AG10803 (cell line): ENCODE measurements around the gene PSMD6.

Experiments
- DNase-seq: peaks from one replicate; pipeline ENCODE4 v3.0.0; 2010; ENCODE audit warnings: low read depth
- H3K4me3 ChIP-seq: 2 replicates; pipeline ENCODE4 v1.5.1; 2011; ENCODE audit warnings: mild to moderate bottlenecking, low read length, control low read depth
- CTCF ChIP-seq: conservative IDR thresholded peaks from 2 replicates; pipeline ENCODE4 v1.5.1; 2011; ENCODE audit warnings: mild to moderate bottlenecking, low read length, control low read depth, inconsistent platforms

PSMD6 gene

GRCh38 chr3:64047787-64048186 lies 24.5 kb upstream of the PSMD6 start:
- DNase-seq, result no peak

GRCh38 chr3:64046996-64047594 lies 23.8 kb upstream of the PSMD6 start:
- no peak overlapping the region for H3K4me3 ChIP-seq
- no peak for DNase-seq
- TF ChIP-seq CTCF, result no peak

More at GRCh38 chr3:64047787-64048186, 24.5 kb upstream of the PSMD6 start:
- no peak for TF ChIP-seq CTCF
- no peak overlapping the region for H3K4me3 ChIP-seq

GRCh38 chr3:64046592-64046991 lies 23.3 kb upstream of the PSMD6 start:
- no peak for DNase-seq
- no peak for TF ChIP-seq CTCF
- H3K4me3 ChIP-seq, result no peak overlapping the region

- H3K4me3 ChIP-seq, result no peak overlapping the region
- no peak for DNase-seq
- no peak for TF ChIP-seq CTCF
These were observed 19.7 kb upstream of the PSMD6 start for GRCh38 chr3:64042952-64043351.

GRCh38 chr3:64039981-64040733 lies 16.9 kb upstream of the PSMD6 start:
- H3K4me3 ChIP-seq, result no peak overlapping the region
- TF ChIP-seq CTCF, result no peak
- no peak for DNase-seq

GRCh38 chr3:64039332-64039731 lies 16.0 kb upstream of the PSMD6 start:
- no peak overlapping the region for H3K4me3 ChIP-seq
- TF ChIP-seq CTCF, result no peak
- no peak for DNase-seq

GRCh38 chr3:64038253-64038767 lies 15.0 kb upstream of the PSMD6 start:
- no peak for TF ChIP-seq CTCF
- no peak overlapping the region for H3K4me3 ChIP-seq
- no peak for DNase-seq
